T-cell (primary cell): Measurements from ENCODE around the gene ALG12. TPM values are rescaled to one million over a fixed set of nuclear protein-coding genes. Genes with fewer than 3 reads are reported as not detected.

ENCODE experiments used
- ATAC-seq, 4 experiments: fragments of 200-7000 bp in 3 of 4; fragments of 150-1000 bp in 1 of 4; cut with Tn5 transposase; replicated peaks in 1 of 4; 1 replicate in 3 of 4; 2 replicates in 1 of 4; pipeline ENCODE4 v1.10.0; 2021; ENCODE audit warnings: moderate library complexity in 3 of 4, mild to moderate bottlenecking in 2 of 4, moderate number of reproducible peaks in 1 of 4
- CTCF ChIA-PET, 2 donors: fragments of 300-600 bp; sonication (Branson Sonifier 250); formaldehyde crosslinking; loops; one replicate each; lab custom pipeline; 2022; ENCODE audit warnings: antibody characterized with exemption in 2 of 2; lab: Charles Lee
- POLR2A ChIA-PET, 2 donors: fragments of 300-600 bp; sonication (Branson Sonifier 250); formaldehyde crosslinking; loops; one replicate each; lab custom pipeline; 2022; ENCODE audit warnings: antibody characterized with exemption in 2 of 2; lab: Charles Lee
- DNase-seq, 35 experiments: peaks; one replicate each; pipeline versions ENCODE4 v3.0.0 to v3.0.0-alpha.2; 2013 to 2023
- H3K27ac ChIP-seq: one replicate; pipeline ENCODE4 v1.5.1; 2013; ENCODE audit warnings: low read length
- H3K27me3 ChIP-seq, 2 experiments: replicated peaks in 1 of 2; 1 replicate in 1 of 2; 2 replicates in 1 of 2; pipeline versions ENCODE4 v1.6.1 to v1.7.0; 2013; ENCODE audit warnings: low read length in 1 of 2, mixed read lengths in 1 of 2; ENCODE audit not compliant: control insufficient read depth in 2 of 2, insufficient read depth in 2 of 2; ENCODE audit errors: extremely low read depth in 1 of 2
- H3K36me3 ChIP-seq, 2 donors: 1 replicate in 1 of 2; 2 replicates in 1 of 2; pipeline versions ENCODE4 v1.6.1 to v1.7.0; 2013; ENCODE audit warnings: low read length in 1 of 2; ENCODE audit not compliant: control insufficient read depth in 2 of 2, insufficient read depth in 1 of 2; ENCODE audit errors: extremely low read depth in 1 of 2
- H3K4me1 ChIP-seq, 2 experiments: 1 replicate in 1 of 2; 2 replicates in 1 of 2; pipeline versions ENCODE4 v1.6.1 to v1.7.0; 2013; ENCODE audit warnings: low read length in 2 of 2, mixed read lengths in 1 of 2; ENCODE audit not compliant: insufficient read depth in 2 of 2, control insufficient read depth in 1 of 2; ENCODE audit errors: extremely low read depth in 1 of 2
- H3K4me3 ChIP-seq, 2 donors: 1 replicate in 1 of 2; 2 replicates in 1 of 2; pipeline versions ENCODE4 v1.5.1 to v1.7.0; 2013; ENCODE audit warnings: mild to moderate bottlenecking in 2 of 2, low read length in 1 of 2, moderate library complexity in 1 of 2; ENCODE audit not compliant: control insufficient read depth in 1 of 2; ENCODE audit errors: extremely low read depth in 1 of 2
- H3K9me3 ChIP-seq: 2 replicates; pipeline ENCODE4 v1.7.0; 2013
- H3K27ac Mint-ChIP-seq, 2 donors: one replicate each; pipeline ENCODE4 v1.8.0; 2020 to 2021; ENCODE audit warnings: mild to moderate bottlenecking in 2 of 2, mixed read lengths in 2 of 2
- H3K27me3 Mint-ChIP-seq, 2 donors: one replicate each; pipeline ENCODE4 v1.8.0; 2021 to 2022; ENCODE audit warnings: mixed read lengths in 2 of 2
- H3K36me3 Mint-ChIP-seq: one replicate; pipeline ENCODE4 v1.8.0; 2021; ENCODE audit warnings: mixed read lengths
- H3K4me1 Mint-ChIP-seq, 3 donors: one replicate each; pipeline ENCODE4 v1.8.0; 2020 to 2022; ENCODE audit warnings: mixed read lengths in 3 of 3, mild to moderate bottlenecking in 1 of 3
- H3K4me3 Mint-ChIP-seq, 3 donors: one replicate each; pipeline ENCODE4 v1.8.0; 2020 to 2022; ENCODE audit warnings: mild to moderate bottlenecking in 3 of 3, mixed read lengths in 3 of 3, moderate library complexity in 3 of 3
- H3K9me3 Mint-ChIP-seq, 3 donors: one replicate each; pipeline ENCODE4 v1.8.0; 2020 to 2022; ENCODE audit warnings: mixed read lengths in 3 of 3
- WGBS: methylation state at CpG from one replicate; pipeline ENCODE4 v1.1.5; 2013; ENCODE audit warnings: missing lambda C conversion rate; ENCODE audit not compliant: insufficient coverage; 5-methylcytosine and 5-hydroxymethylcytosine counted together
- total RNA-seq, 35 experiments: library from RNA in 6 of 35; stranded (reverse) in 6 of 35; fragments of 120-200 nt in 1 of 35; gene quantifications; one replicate each; pipeline versions ENCODE4 v1.2.1 to v1.2.4 and lab custom pipeline; 2013 to 2026

Gene ALG12
- total RNA-seq, 5 donors from 2014 or later (not counting 1 experiment from before 2014, with no cell fraction given) = 15.7 to 22.1 (median 15.9) TPM

- no peaks in the 10 kb centered on the region for H3K9me3 ChIP-seq
- Mint-ChIP-seq H3K4me1 (peaks cover 32 to 55% (median 37%) of the 10 kb centered on the region in 3 donors), H3K4me3 (peak overlapping the region in 2 of 3 donors; percentile 6 to 69), H3K27ac (peak overlapping the region; percentile 83 to 84), H3K9me3 (no peaks in the 10 kb centered on the region), H3K36me3 (no peaks in the 10 kb centered on the region), H3K27me3 (no peaks in the 10 kb centered on the region)
- ChIA-PET CTCF (interaction anchor here in 1 of 2 donors (1.1 kb wide), 1 partner anchor 103 kb away, joined by 3 read pairs; no protein-coding TSS in a partner anchor), POLR2A (no interaction called here)
- H3K27me3 ChIP-seq = peaks cover 0 to 4% of the 10 kb centered on the region in 2 experiments
- ATAC-seq = no peak
- WGBS = 96% methylated on average over 22 of the region's 26 CpGs
- H3K4me1 ChIP-seq = peaks cover 26 to 59% of the 10 kb centered on the region in 2 experiments
- DNase-seq = no peak
- H3K36me3 ChIP-seq = peaks cover 0 to 10% of the 10 kb centered on the region in 2 donors
- no peak overlapping the region for H3K27ac ChIP-seq
- H3K4me3 ChIP-seq = no peak overlapping the region
These were observed 9.4 kb upstream of the ALG12 start for GRCh38 chr22:49927483-49928184.

DNA sequence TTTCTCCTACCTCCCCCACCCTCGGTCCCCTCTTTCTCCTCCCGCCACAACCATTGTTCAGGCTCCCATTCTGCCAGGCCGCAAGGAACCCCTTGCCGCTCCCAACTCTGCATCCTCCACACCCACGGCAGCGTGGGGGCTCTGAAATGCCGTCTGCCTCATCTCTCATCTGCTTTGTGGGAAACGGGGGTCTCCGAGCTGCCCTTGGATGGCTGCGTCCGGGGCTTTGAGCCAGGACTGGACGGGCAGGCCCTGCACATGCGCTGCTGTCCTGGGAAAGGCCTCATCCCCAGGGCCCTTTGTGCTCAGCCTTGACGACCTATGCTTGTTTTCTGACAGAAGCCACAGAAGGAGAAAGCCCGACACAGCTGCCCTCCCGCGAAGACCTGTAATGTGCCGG, 8.7 kb upstream of the ALG12 start:
- Histone ChIP-seq H3K27me3 (peaks cover 0 to 4% of the 10 kb centered on the region in 2 experiments), H3K4me1 (peaks cover 26 to 58% of the 10 kb centered on the region in 2 experiments), H3K4me3 (no peak overlapping the region), H3K27ac (no peak overlapping the region), H3K9me3 (no peaks in the 10 kb centered on the region), H3K36me3 (peaks cover 0 to 10% of the 10 kb centered on the region in 2 donors)
- Mint-ChIP-seq H3K27me3 (no peaks in the 10 kb centered on the region), H3K27ac (peak overlapping the region; percentile 83 to 84), H3K4me3 (peak overlapping the region in 1 of 3 donors; percentile 69), H3K36me3 (no peaks in the 10 kb centered on the region), H3K9me3 (no peaks in the 10 kb centered on the region), H3K4me1 (peaks cover 32 to 55% (median 37%) of the 10 kb centered on the region in 3 donors)
- 96% methylated on average over 16 of the region's 18 CpGs for WGBS
- ATAC-seq (no peak), DNase-seq (no peak)
- ChIA-PET CTCF (no interaction called here), POLR2A (no interaction called here)

DNA sequence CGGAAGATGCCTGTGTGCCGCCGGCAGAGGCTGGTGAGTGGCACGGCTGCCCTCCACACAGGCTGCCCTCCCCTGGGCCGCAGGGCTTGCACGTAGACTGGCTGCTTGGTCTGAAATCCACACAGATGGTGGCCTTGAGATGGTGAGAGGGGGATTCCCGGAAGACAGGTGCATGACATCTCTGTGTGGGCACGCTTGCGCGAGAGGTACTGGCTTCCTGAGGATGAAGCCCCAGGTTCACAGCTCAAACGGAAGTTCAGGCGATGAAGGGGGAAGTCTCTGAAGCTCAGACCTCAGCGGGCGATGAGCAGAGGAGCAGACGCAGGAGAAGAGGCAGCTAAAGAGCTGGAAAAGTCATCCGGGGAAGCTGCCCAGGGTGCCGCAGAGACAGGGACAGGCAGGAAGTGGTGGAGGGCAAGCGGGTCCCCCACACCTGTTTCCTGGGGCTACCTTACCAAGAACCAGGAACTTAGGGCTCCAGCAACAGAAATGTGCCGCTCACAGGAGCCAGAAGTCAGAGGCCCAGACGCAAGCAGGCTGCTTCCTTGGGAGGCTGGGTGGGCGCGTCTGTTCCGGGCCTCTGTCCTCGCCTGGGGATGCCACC, 7.4 kb upstream of the ALG12 start:
- peak overlapping the region; percentile 10 to 34 for H3K4me3 ChIP-seq

DNA sequence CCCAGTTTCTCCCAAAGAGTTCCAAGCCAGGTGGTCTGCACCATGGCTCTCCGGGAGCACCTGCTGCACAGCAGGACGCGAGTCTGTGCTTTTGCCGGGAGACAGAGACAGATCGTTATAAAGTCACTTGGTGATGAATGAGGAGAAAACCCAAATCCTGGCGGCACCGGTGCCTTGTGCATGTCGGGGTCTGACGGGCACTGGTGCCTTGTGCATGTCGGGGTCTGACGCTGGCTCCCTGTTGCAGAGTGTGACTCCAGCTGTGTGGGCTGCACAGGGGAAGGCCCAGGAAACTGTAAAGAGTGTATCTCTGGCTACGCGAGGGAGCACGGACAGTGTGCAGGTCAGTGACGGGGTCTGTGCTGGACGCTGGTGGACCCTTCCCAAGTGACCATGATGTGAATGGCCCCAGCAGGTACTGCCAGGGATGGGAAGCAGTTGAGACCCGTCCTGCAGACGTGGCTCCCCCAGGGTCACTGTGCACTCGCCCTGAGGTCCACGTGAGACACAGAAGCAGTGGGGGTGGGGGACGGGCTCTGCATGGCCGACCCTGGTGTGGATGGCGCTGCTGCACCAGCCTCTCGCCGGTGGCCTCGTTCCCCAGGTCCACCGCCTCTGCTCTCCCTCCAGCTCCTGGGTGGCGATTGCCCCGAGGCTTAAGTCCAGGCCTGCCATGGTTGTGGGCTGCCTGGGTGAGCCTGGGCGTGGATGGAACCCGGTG, 6.0 kb upstream of the ALG12 start:
- Histone ChIP-seq H3K4me3 (no peak overlapping the region), H3K9me3 (no peaks in the 10 kb centered on the region), H3K36me3 (peaks cover 12 to 18% of the 10 kb centered on the region in 2 donors), H3K27ac (no peak overlapping the region), H3K27me3 (peaks cover 0 to 4% of the 10 kb centered on the region in 2 experiments), H3K4me1 (peaks cover 18 to 40% of the 10 kb centered on the region in 2 experiments)
- Mint-ChIP-seq H3K27me3 (no peaks in the 10 kb centered on the region), H3K36me3 (peaks cover 6% of the 10 kb centered on the region), H3K9me3 (no peaks in the 10 kb centered on the region), H3K27ac (peak overlapping the region in 1 of 2 donors; percentile 6), H3K4me3 (peak overlapping the region in 1 of 3 donors; percentile 78), H3K4me1 (peaks cover 25 to 51% (median 35%) of the 10 kb centered on the region in 3 donors)
- 97% methylated on average over 29 of the region's 31 CpGs for WGBS
- POLR2A ChIA-PET = no interaction called here
- DNase-seq (no peak), ATAC-seq (no peak)
- CTCF ChIA-PET = no interaction called here

More for the DNA sequence above, 7.4 kb upstream of the ALG12 start:
- DNase-seq (peak; percentile 53 to 94 (median 80)), ATAC-seq (peak; percentile 75 to 90 (median 82))
- CTCF ChIA-PET = interaction anchor here in 1 of 2 donors (0.6 to 1.4 kb wide), 4 partner anchors 51 to 158 kb away, joined by 4 to 5 read pairs (median 4); no protein-coding TSS in a partner anchor
- Histone ChIP-seq H3K27ac (peak overlapping the region; percentile 90), H3K4me1 (peaks cover 22 to 45% of the 10 kb centered on the region in 2 experiments), H3K36me3 (peaks cover 7 to 10% of the 10 kb centered on the region in 2 donors), H3K9me3 (no peaks in the 10 kb centered on the region), H3K27me3 (peaks cover 0 to 4% of the 10 kb centered on the region in 2 experiments)
- H3K27me3 Mint-ChIP-seq = no peaks in the 10 kb centered on the region
- 4% methylated on average over 22 of the region's 24 CpGs for WGBS
- peak overlapping the region; percentile 59 to 80 (median 78) for H3K4me3 Mint-ChIP-seq
- peaks cover 3% of the 10 kb centered on the region for H3K36me3 Mint-ChIP-seq
- POLR2A ChIA-PET = no interaction called here
- peak overlapping the region; percentile 93 to 96 for H3K27ac Mint-ChIP-seq
- H3K9me3 Mint-ChIP-seq = no peaks in the 10 kb centered on the region
- H3K4me1 Mint-ChIP-seq = peaks cover 20 to 46% (median 29%) of the 10 kb centered on the region in 3 donors

DNA sequence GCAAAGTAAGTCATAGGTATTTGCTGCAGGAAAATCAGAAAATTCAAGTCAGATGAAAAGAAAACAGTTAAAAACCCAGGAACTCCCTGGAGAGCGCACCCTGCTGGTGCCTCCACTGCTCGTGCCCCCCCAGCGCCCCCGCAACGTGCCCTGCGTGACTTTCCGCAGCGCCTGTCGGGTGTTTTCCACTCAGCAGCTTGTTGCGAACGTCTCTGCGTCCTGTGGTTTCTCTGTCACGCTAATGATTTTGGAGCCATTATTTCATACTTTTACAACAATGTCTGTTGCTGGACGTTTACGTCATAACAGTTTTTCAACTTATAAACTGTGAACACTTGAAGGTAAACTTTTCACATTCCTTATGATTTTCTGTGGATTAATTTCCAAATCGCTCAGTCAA, 5.2 kb upstream of the ALG12 start:
- Histone ChIP-seq H3K27ac (peak overlapping the region; percentile 23), H3K9me3 (no peaks in the 10 kb centered on the region), H3K4me3 (no peak overlapping the region), H3K27me3 (no peaks in the 10 kb centered on the region), H3K4me1 (peaks cover 24 to 40% of the 10 kb centered on the region in 2 experiments), H3K36me3 (peaks cover 12 to 18% of the 10 kb centered on the region in 2 donors)
- Mint-ChIP-seq H3K4me1 (peaks cover 25 to 51% (median 35%) of the 10 kb centered on the region in 3 donors), H3K9me3 (no peaks in the 10 kb centered on the region), H3K4me3 (no peak overlapping the region), H3K27me3 (no peaks in the 10 kb centered on the region), H3K36me3 (peaks cover 6% of the 10 kb centered on the region), H3K27ac (no peak overlapping the region)
- 64% methylated on average over 7 of the region's 16 CpGs for WGBS
- ChIA-PET POLR2A (no interaction called here), CTCF (interaction anchor here in 1 of 2 donors (0.6 kb wide), 1 partner anchor 258 kb away, joined by 3 read pairs; no protein-coding TSS in a partner anchor)
- DNase-seq (peak in 6 of 35 experiments; percentile 29 to 53 (median 39)), ATAC-seq (no peak)

DNA sequence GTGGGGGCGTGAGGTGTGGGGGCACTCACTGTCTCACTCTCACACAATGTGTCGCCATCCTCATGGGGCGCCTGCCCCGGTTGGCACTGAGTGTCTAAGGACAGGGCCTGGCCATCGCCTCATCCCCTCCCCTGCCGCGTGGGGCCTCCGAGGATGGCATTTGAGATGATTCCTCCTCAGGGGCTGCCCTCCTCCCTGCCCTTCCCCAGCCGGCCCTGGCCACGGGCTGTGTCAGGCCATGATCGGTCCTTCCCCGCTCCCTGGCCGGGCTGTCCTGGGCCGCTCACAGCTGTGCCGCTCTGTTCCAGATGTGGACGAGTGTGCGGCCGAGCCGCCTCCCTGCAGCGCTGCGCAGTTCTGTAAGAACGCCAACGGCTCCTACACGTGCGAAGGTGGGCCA, 4.7 kb upstream of the ALG12 start:
- peaks cover 6% of the 10 kb centered on the region for H3K36me3 Mint-ChIP-seq
- no peak overlapping the region for H3K27ac Mint-ChIP-seq
- Histone ChIP-seq H3K4me1 (peaks cover 24 to 40% of the 10 kb centered on the region in 2 experiments), H3K36me3 (peaks cover 12 to 18% of the 10 kb centered on the region in 2 donors), H3K27me3 (no peaks in the 10 kb centered on the region), H3K4me3 (no peak overlapping the region), H3K9me3 (no peaks in the 10 kb centered on the region), H3K27ac (no peak overlapping the region)
- ChIA-PET CTCF (interaction anchor here in 1 of 2 donors (0.6 kb wide), 1 partner anchor 258 kb away, joined by 3 read pairs; no protein-coding TSS in a partner anchor), POLR2A (no interaction called here)
- no peaks in the 10 kb centered on the region for H3K27me3 Mint-ChIP-seq
- H3K4me3 Mint-ChIP-seq = no peak overlapping the region
- peaks cover 25 to 51% (median 35%) of the 10 kb centered on the region in 3 donors for H3K4me1 Mint-ChIP-seq
- no peaks in the 10 kb centered on the region for H3K9me3 Mint-ChIP-seq
- 95% methylated on average over 22 of the region's 25 CpGs for WGBS
- ATAC-seq (no peak), DNase-seq (no peak)
